GM08714 (cell line): Measurements from ENCODE around the gene NECTIN3.

Experiments
- H3K4me3 ChIP-seq: fragments of 200-500 bp; sonication (Bioruptor generic); 2 replicates; pipeline ENCODE4 v1.5.1; 2014; ENCODE audit warnings: mild to moderate bottlenecking, low read length, inconsistent platforms
- ZNF274 ChIP-seq: IDR thresholded peaks from 2 replicates; pipeline ENCODE4 v1.6.1; 2012; ENCODE audit warnings: mild to moderate bottlenecking, low read depth, low read length

NECTIN3 gene

GRCh38 chr3:111210866-111211564 lies 139.4 kb downstream of the NECTIN3 start:
- no peak overlapping the region for H3K4me3 ChIP-seq
- no peak for TF ChIP-seq ZNF274

- no peak for TF ChIP-seq ZNF274
- H3K4me3 ChIP-seq: no peak overlapping the region
These were observed 140.9 kb downstream of the NECTIN3 start for GRCh38 chr3:111212511-111212910.

GRCh38 chr3:111215481-111215880 lies 143.9 kb downstream of the NECTIN3 start:
- TF ChIP-seq ZNF274: no peak
- no peak overlapping the region for H3K4me3 ChIP-seq

- no peak for TF ChIP-seq ZNF274
- H3K4me3 ChIP-seq: no peak overlapping the region
These were observed 147.0 kb downstream of the NECTIN3 start for GRCh38 chr3:111218615-111219014.

GRCh38 chr3:111227216-111227615 lies 155.6 kb downstream of the NECTIN3 start:
- H3K4me3 ChIP-seq: no peak overlapping the region
- no peak for TF ChIP-seq ZNF274

GRCh38 chr3:111229301-111229700 lies 157.7 kb downstream of the NECTIN3 start:
- H3K4me3 ChIP-seq: no peak overlapping the region
- TF ChIP-seq ZNF274: no peak

- H3K4me3 ChIP-seq: no peak overlapping the region
- no peak for TF ChIP-seq ZNF274
These were observed 165.5 kb downstream of the NECTIN3 start for GRCh38 chr3:111236836-111237713.

GRCh38 chr3:111237946-111238345 lies 166.3 kb downstream of the NECTIN3 start:
- no peak for TF ChIP-seq ZNF274
- H3K4me3 ChIP-seq: no peak overlapping the region

GRCh38 chr3:111238885-111239284 lies 167.3 kb downstream of the NECTIN3 start:
- H3K4me3 ChIP-seq: no peak overlapping the region
- TF ChIP-seq ZNF274: no peak

- no peak for TF ChIP-seq ZNF274
- H3K4me3 ChIP-seq: no peak overlapping the region
These were observed 170.3 kb downstream of the NECTIN3 start for GRCh38 chr3:111241960-111242359.
